CD14-positive monocyte (primary cell): ENCODE results near the gene NDUFB4. TPM values are rescaled to one million over a fixed set of nuclear protein-coding genes. Genes with fewer than 3 reads are reported as not detected.
A peak's percentile ranks its signal among the peaks of the same experiment; 100 is the strongest.

ENCODE experiments used
- DNase-seq, 3 donors: peaks; one replicate each; pipeline ENCODE4 v3.0.0-alpha.2; 2011 to 2022
- H2AFZ ChIP-seq: 2 replicates; pipeline ENCODE4 v1.6.0; 2012; ENCODE audit warnings: mild to moderate bottlenecking, low read depth, low read length, inconsistent platforms; ENCODE audit not compliant: insufficient read depth, poor library complexity, severe bottlenecking
- H3K27ac ChIP-seq, 2 donors: 1 replicate in 1 of 2; 2 replicates in 1 of 2; pipeline ENCODE4 v1.5.1; 2012 to 2013; ENCODE audit warnings: low read length in 2 of 2, control low read depth in 1 of 2, inconsistent platforms in 1 of 2, low read depth in 1 of 2, mild to moderate bottlenecking in 1 of 2
- H3K27me3 ChIP-seq, 2 donors: one replicate each; pipeline versions ENCODE4 v1.6.0 to v1.6.1; 2011 to 2013; ENCODE audit warnings: low read length in 2 of 2; ENCODE audit not compliant: control insufficient read depth in 2 of 2, insufficient read depth in 2 of 2
- H3K36me3 ChIP-seq, 2 donors: replicated peaks in 1 of 2; 1 replicate in 1 of 2; 2 replicates in 1 of 2; pipeline versions ENCODE4 v1.5.1 to v1.6.1; 2012 to 2013; ENCODE audit warnings: low read length in 2 of 2, control low read depth in 1 of 2, inconsistent platforms in 1 of 2, mild to moderate bottlenecking in 1 of 2; ENCODE audit not compliant: insufficient read depth in 2 of 2, control insufficient read depth in 1 of 2
- H3K4me1 ChIP-seq, 2 donors: 1 replicate in 1 of 2; 2 replicates in 1 of 2; pipeline versions ENCODE4 v1.5.1 to v1.6.1; 2012 to 2013; ENCODE audit warnings: low read length in 2 of 2, control low read depth in 1 of 2, inconsistent platforms in 1 of 2, mild to moderate bottlenecking in 1 of 2, moderate library complexity in 1 of 2; ENCODE audit not compliant: insufficient read depth in 2 of 2, control insufficient read depth in 1 of 2
- H3K4me2 ChIP-seq: replicated peaks from 2 replicates; pipeline ENCODE3; 2012; ENCODE audit warnings: low read length, moderate library complexity, mild to moderate bottlenecking; ENCODE audit not compliant: poor library complexity, severe bottlenecking; ENCODE audit errors: extremely low read depth
- H3K4me3 ChIP-seq, 3 experiments: fragments of 200-600 bp in 1 of 3; sonication (generic) in 1 of 3; replicated peaks in 1 of 3; 1 replicate in 2 of 3; 2 replicates in 1 of 3; pipeline ENCODE4 v1.5.1; 2011 to 2013; ENCODE audit warnings: low read length in 3 of 3, mild to moderate bottlenecking in 3 of 3, control low read depth in 2 of 3, low read depth in 2 of 3, inconsistent platforms in 1 of 3, moderate library complexity in 1 of 3
- H3K79me2 ChIP-seq: 2 replicates; pipeline ENCODE4 v1.6.0; 2012; ENCODE audit warnings: mild to moderate bottlenecking, control low read depth, inconsistent platforms, low read length, moderate library complexity; ENCODE audit not compliant: insufficient read depth
- H3K9ac ChIP-seq: 2 replicates; pipeline ENCODE4 v1.6.0; 2017; ENCODE audit warnings: low read length, mild to moderate bottlenecking; ENCODE audit not compliant: insufficient read depth, poor library complexity, severe bottlenecking
- H3K9me3 ChIP-seq, 2 donors: replicated peaks in 1 of 2; 1 replicate in 1 of 2; 2 replicates in 1 of 2; pipeline versions ENCODE4 v1.5.1 to v1.6.1; 2012 to 2013; ENCODE audit warnings: low read length in 2 of 2, control low read depth in 1 of 2; ENCODE audit not compliant: control insufficient read depth in 1 of 2, insufficient read depth in 1 of 2
- H4K20me1 ChIP-seq: 2 replicates; pipeline ENCODE4 v1.6.0; 2012; ENCODE audit warnings: mild to moderate bottlenecking, low read length, control low read depth, moderate library complexity; ENCODE audit not compliant: insufficient read depth
- H3K27ac Mint-ChIP-seq, 7 donors: one replicate each; pipeline ENCODE4 v1.8.0; 2020; ENCODE audit warnings: mild to moderate bottlenecking in 7 of 7, mixed read lengths in 7 of 7, moderate library complexity in 6 of 7, inconsistent platforms in 2 of 7
- H3K27me3 Mint-ChIP-seq, 3 donors: one replicate each; pipeline ENCODE4 v1.8.0; 2021 to 2022; ENCODE audit warnings: low read depth in 3 of 3, mild to moderate bottlenecking in 3 of 3, mixed read lengths in 3 of 3, moderate library complexity in 3 of 3, inconsistent platforms in 1 of 3
- H3K36me3 Mint-ChIP-seq, 2 donors: one replicate each; pipeline ENCODE4 v1.8.0; 2020; ENCODE audit warnings: mixed read lengths in 2 of 2, inconsistent platforms in 1 of 2, mild to moderate bottlenecking in 1 of 2
- H3K4me1 Mint-ChIP-seq: one replicate; pipeline ENCODE4 v1.8.0; 2020; ENCODE audit warnings: mild to moderate bottlenecking, mixed read lengths
- H3K4me3 Mint-ChIP-seq, 2 donors: one replicate each; pipeline ENCODE4 v1.8.0; 2020; ENCODE audit warnings: mild to moderate bottlenecking in 2 of 2, mixed read lengths in 2 of 2, moderate library complexity in 1 of 2
- H3K9me3 Mint-ChIP-seq, 7 donors: one replicate each; pipeline ENCODE4 v1.8.0; 2020 to 2022; ENCODE audit warnings: mixed read lengths in 7 of 7, mild to moderate bottlenecking in 6 of 7, moderate library complexity in 6 of 7, inconsistent platforms in 2 of 7
- WGBS: methylation state at CpG from one replicate; pipeline ENCODE4 v1.1.5; 2013; ENCODE audit warnings: missing lambda C conversion rate; ENCODE audit not compliant: insufficient coverage; 5-methylcytosine and 5-hydroxymethylcytosine counted together
- intact Hi-C, 2 donors: fragments of 100-400 bp; cut with micrococcal nuclease; formaldehyde crosslinking; loops; one replicate each; pipeline versions ENCODE4 v1.15.0 to v1.15.1; 2023
- polyA plus RNA-seq, 3 donors: library from polyadenylated mRNA; depleted of rRNA in 1 of 3; unstranded in 2 of 3; stranded (reverse) in 1 of 3; fragments of 300-500 nt in 2 of 3; fragments of >200 nt in 1 of 3; fragmentation: Illumina TruSeq in 2 of 3; gene quantifications; 1 replicate in 2 of 3; 2 replicates in 1 of 3; pipeline ENCODE4 v1.2.3, GENCODE V29; 2012 to 2021
- TF ChIP-seq, protein P1 (sequence below): fragments of 200-600 bp; IDR thresholded peaks from one replicate; pipeline ENCODE4 v1.8.0; 2022; ENCODE audit warnings: antibody characterized with exemption, mild to moderate bottlenecking

NDUFB4 gene
- polyA plus RNA-seq, 3 donors: 93.7 to 215 (median 173) TPM

DNA sequence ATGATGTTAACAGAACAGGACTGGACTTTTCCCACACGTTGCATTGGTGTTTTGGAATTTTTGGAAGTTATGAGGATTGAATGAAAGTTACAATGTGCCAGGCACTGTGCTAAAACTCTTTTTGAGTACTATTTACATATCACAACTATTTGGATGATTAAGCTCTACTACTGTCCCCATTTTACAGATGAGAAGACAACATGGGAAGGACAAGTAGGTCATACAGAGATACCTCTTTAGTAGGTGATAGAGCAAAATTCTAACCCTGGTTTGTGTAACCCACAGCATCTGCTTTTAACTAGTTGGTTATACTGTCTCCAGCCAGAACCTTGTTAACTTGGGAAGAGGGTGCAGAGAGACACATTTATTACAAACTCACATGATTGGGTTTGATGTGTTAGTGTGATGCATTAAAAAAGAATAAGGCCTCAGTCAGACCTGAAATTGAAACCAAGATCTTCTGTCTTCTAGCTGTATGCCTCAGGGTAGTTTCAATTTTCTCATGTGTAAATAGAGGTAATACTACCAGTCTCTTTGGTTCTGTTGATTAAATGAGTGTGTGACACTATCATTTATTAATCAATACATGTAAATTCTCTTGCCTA is 1.4 kb downstream of the NDUFB4 start:
- TF ChIP-seq, protein P1, sequence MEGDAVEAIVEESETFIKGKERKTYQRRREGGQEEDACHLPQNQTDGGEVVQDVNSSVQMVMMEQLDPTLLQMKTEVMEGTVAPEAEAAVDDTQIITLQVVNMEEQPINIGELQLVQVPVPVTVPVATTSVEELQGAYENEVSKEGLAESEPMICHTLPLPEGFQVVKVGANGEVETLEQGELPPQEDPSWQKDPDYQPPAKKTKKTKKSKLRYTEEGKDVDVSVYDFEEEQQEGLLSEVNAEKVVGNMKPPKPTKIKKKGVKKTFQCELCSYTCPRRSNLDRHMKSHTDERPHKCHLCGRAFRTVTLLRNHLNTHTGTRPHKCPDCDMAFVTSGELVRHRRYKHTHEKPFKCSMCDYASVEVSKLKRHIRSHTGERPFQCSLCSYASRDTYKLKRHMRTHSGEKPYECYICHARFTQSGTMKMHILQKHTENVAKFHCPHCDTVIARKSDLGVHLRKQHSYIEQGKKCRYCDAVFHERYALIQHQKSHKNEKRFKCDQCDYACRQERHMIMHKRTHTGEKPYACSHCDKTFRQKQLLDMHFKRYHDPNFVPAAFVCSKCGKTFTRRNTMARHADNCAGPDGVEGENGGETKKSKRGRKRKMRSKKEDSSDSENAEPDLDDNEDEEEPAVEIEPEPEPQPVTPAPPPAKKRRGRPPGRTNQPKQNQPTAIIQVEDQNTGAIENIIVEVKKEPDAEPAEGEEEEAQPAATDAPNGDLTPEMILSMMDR: no peak
- Mint-ChIP-seq H3K9me3 (no peaks in the 10 kb centered on the region), H3K27ac (peak overlapping the region in 1 of 7 donors; percentile 33), H3K27me3 (peaks cover 1 to 2% (median 2%) of the 10 kb centered on the region in 3 donors), H3K4me3 (no peak overlapping the region), H3K4me1 (peaks cover 24% of the 10 kb centered on the region), H3K36me3 (peaks cover 19 to 23% of the 10 kb centered on the region in 2 donors)
- Histone ChIP-seq H3K27ac (peak overlapping the region in 1 of 2 donors; percentile 10), H2AFZ (no peak overlapping the region), H3K4me2 (peak overlapping the region; percentile 78), H3K4me1 (peaks cover 11 to 19% of the 10 kb centered on the region in 2 donors), H3K9ac (no peak overlapping the region), H3K27me3 (no peaks in the 10 kb centered on the region), H3K9me3 (no peaks in the 10 kb centered on the region), H4K20me1 (peaks cover 4% of the 10 kb centered on the region), H3K36me3 (peaks cover 42 to 51% of the 10 kb centered on the region in 2 donors), H3K79me2 (peaks cover 33% of the 10 kb centered on the region), H3K4me3 (peak overlapping the region in 1 of 3 experiments; percentile 86)
- intact Hi-C loops: loop anchor here (5.0 to 10.0 kb wide), 3 partner anchors 145 to 503 kb away; partner anchors contain the start of genes GTF2E1 (in 2 of the 2), RABL3 (in 2 of the 2) and GSK3B (in 1 of the 2)
- no CpG with 5 or more reads among the region's 1 CpG for WGBS
- DNase-seq: no peak

DNA sequence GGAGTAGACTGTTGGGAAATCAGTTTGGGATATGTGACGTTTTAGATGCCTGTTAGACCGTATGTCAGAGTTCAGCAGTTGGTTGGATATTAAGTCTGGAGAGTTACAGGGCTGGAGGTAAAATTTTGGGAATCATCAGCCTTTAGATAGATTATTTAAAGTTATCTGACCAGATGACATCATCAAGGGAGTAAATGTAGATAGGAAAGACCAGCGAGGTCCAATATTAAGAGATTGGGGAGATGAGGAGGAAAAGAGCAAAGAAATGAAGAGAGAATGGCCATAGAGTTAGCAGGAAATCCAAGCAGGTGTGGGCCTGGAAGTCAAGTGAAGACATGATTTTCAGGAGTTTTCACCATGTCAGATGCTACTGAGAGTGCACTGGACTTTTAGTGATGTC is 3.1 kb downstream of the NDUFB4 start:
- peaks cover 23 to 27% of the 10 kb centered on the region in 2 donors for H3K36me3 Mint-ChIP-seq
- Histone ChIP-seq H3K4me1 (peaks cover 11 to 19% of the 10 kb centered on the region in 2 donors), H3K9me3 (no peaks in the 10 kb centered on the region), H3K27me3 (no peaks in the 10 kb centered on the region), H3K9ac (no peak overlapping the region), H3K4me3 (no peak overlapping the region), H3K36me3 (peaks cover 50 to 59% of the 10 kb centered on the region in 2 donors), H3K79me2 (peaks cover 33% of the 10 kb centered on the region), H4K20me1 (peaks cover 4% of the 10 kb centered on the region), H3K4me2 (no peak overlapping the region), H2AFZ (no peak overlapping the region), H3K27ac (peak overlapping the region in 1 of 2 donors; percentile 51)
- 83% methylated on average over 2 of the region's 3 CpGs for WGBS
- no peaks in the 10 kb centered on the region for H3K9me3 Mint-ChIP-seq
- no peak overlapping the region for H3K27ac Mint-ChIP-seq
- H3K27me3 Mint-ChIP-seq: peaks cover 0 to 2% (median under 1%) of the 10 kb centered on the region in 3 donors
- DNase-seq: no peak
- no peak overlapping the region for H3K4me3 Mint-ChIP-seq
- peaks cover 22% of the 10 kb centered on the region for H3K4me1 Mint-ChIP-seq
- TF ChIP-seq, protein P1: no peak
- intact Hi-C loops: loop anchor here (5.0 to 10.0 kb wide), 3 partner anchors 143 to 504 kb away; partner anchors contain the start of genes GTF2E1 (in 2 of the 2), RABL3 (in 2 of the 2) and GSK3B (in 1 of the 2)
